Muscle layer of colon (tissue), 2 donors: ENCODE data around the gene DHX15.
"Not testable (repeated sequence)": the region's sequence is repeated elsewhere in the genome, so short reads cannot be mapped to it uniquely, and the experiment has no call there.

Experiments used
- H3K27ac ChIP-seq: one replicate; pipeline ENCODE4 v1.7.0; 2013; ENCODE audit warnings: low read depth, mild to moderate bottlenecking, low read length, moderate library complexity
- H3K27me3 ChIP-seq, 2 donors: one replicate each; pipeline ENCODE4 v1.7.0; 2013; ENCODE audit warnings: low read length in 2 of 2, mild to moderate bottlenecking in 2 of 2; ENCODE audit not compliant: insufficient read depth in 2 of 2, control insufficient read depth in 1 of 2
- H3K36me3 ChIP-seq: one replicate; pipeline ENCODE4 v1.7.0; 2013; ENCODE audit warnings: mild to moderate bottlenecking, low read length; ENCODE audit not compliant: insufficient read depth
- H3K4me1 ChIP-seq: one replicate; pipeline ENCODE4 v1.7.0; 2013; ENCODE audit warnings: mild to moderate bottlenecking, low read length; ENCODE audit not compliant: insufficient read depth
- H3K4me3 ChIP-seq, 2 donors: one replicate each; pipeline ENCODE4 v1.7.0; 2013; ENCODE audit warnings: low read length in 2 of 2, low read depth in 1 of 2, mild to moderate bottlenecking in 1 of 2, moderate library complexity in 1 of 2
- H3K9ac ChIP-seq: one replicate; pipeline ENCODE4 v1.7.0; 2013; ENCODE audit warnings: low read length
- H3K9me3 ChIP-seq: one replicate; pipeline ENCODE4 v1.7.0; 2013; ENCODE audit warnings: mild to moderate bottlenecking, low read length
- donor health status: abdominal sarcoma.
- donor health status: Adenocarcinoma of cecum.

Gene DHX15

GRCh38 chr4:24508541-24508940 lies 75.8 kb downstream of the DHX15 start:
- Histone ChIP-seq H3K9me3 (no peaks in the 10 kb centered on the region), H3K9ac (no peak overlapping the region), H3K27ac (no peak overlapping the region), H3K4me1 (peaks cover 6% of the 10 kb centered on the region), H3K27me3 (no peaks in the 10 kb centered on the region), H3K4me3 (no peak overlapping the region), H3K36me3 (no peaks in the 10 kb centered on the region)

GRCh38 chr4:24507439-24507838 lies 76.9 kb downstream of the DHX15 start:
- H3K4me3 ChIP-seq: no peak overlapping the region
- H3K27me3 ChIP-seq: no peaks in the 10 kb centered on the region
- no peak overlapping the region for H3K27ac ChIP-seq
- no peaks in the 10 kb centered on the region for H3K9me3 ChIP-seq
- H3K36me3 ChIP-seq: no peaks in the 10 kb centered on the region
- no peak overlapping the region for H3K9ac ChIP-seq
- peaks cover 6% of the 10 kb centered on the region for H3K4me1 ChIP-seq

GRCh38 chr4:24503090-24503489 lies 81.3 kb downstream of the DHX15 start:
- H3K9ac ChIP-seq, H3K9me3 ChIP-seq, H3K27ac ChIP-seq, H3K4me3 ChIP-seq, H3K27me3 ChIP-seq, H3K36me3 ChIP-seq, H3K4me1 ChIP-seq: not testable (repeated sequence)

GRCh38 chr4:24497221-24497620 lies 87.1 kb downstream of the DHX15 start:
- Histone ChIP-seq H3K27me3 (no peaks in the 10 kb centered on the region), H3K36me3 (no peaks in the 10 kb centered on the region), H3K27ac (no peak overlapping the region), H3K9me3 (no peaks in the 10 kb centered on the region), H3K9ac (no peak overlapping the region), H3K4me3 (no peak overlapping the region), H3K4me1 (no peaks in the 10 kb centered on the region)

GRCh38 chr4:24496597-24496996 lies 87.8 kb downstream of the DHX15 start:
- no peak overlapping the region for H3K4me3 ChIP-seq
- H3K9me3 ChIP-seq: no peaks in the 10 kb centered on the region
- H3K4me1 ChIP-seq: no peaks in the 10 kb centered on the region
- H3K36me3 ChIP-seq: no peaks in the 10 kb centered on the region
- no peak overlapping the region for H3K9ac ChIP-seq
- no peaks in the 10 kb centered on the region for H3K27me3 ChIP-seq
- H3K27ac ChIP-seq: no peak overlapping the region

GRCh38 chr4:24495388-24495787 lies 89.0 kb downstream of the DHX15 start:
- no peaks in the 10 kb centered on the region for H3K36me3 ChIP-seq
- no peaks in the 10 kb centered on the region for H3K4me1 ChIP-seq
- H3K9me3 ChIP-seq: no peaks in the 10 kb centered on the region
- H3K4me3 ChIP-seq: no peak overlapping the region
- H3K9ac ChIP-seq: no peak overlapping the region
- no peak overlapping the region for H3K27ac ChIP-seq
- H3K27me3 ChIP-seq: no peaks in the 10 kb centered on the region

GRCh38 chr4:24489870-24490269 lies 94.5 kb downstream of the DHX15 start:
- no peak overlapping the region for H3K9ac ChIP-seq
- H3K9me3 ChIP-seq: no peaks in the 10 kb centered on the region
- H3K4me1 ChIP-seq: no peaks in the 10 kb centered on the region
- H3K36me3 ChIP-seq: no peaks in the 10 kb centered on the region
- H3K27me3 ChIP-seq: no peaks in the 10 kb centered on the region
- no peak overlapping the region for H3K27ac ChIP-seq
- no peak overlapping the region for H3K4me3 ChIP-seq

GRCh38 chr4:24488399-24489164 lies 95.8 kb downstream of the DHX15 start:
- no peaks in the 10 kb centered on the region for H3K36me3 ChIP-seq
- no peaks in the 10 kb centered on the region for H3K27me3 ChIP-seq
- H3K9me3 ChIP-seq: no peaks in the 10 kb centered on the region
- no peak overlapping the region for H3K4me3 ChIP-seq
- H3K4me1 ChIP-seq: no peaks in the 10 kb centered on the region
- H3K9ac ChIP-seq: no peak overlapping the region
- no peak overlapping the region for H3K27ac ChIP-seq

- H3K36me3 ChIP-seq: no peaks in the 10 kb centered on the region
- H3K9me3 ChIP-seq: no peaks in the 10 kb centered on the region
- no peaks in the 10 kb centered on the region for H3K27me3 ChIP-seq
- no peak overlapping the region for H3K4me3 ChIP-seq
- no peak overlapping the region for H3K27ac ChIP-seq
- no peaks in the 10 kb centered on the region for H3K4me1 ChIP-seq
- H3K9ac ChIP-seq: no peak overlapping the region
Observed at GRCh38 chr4:24482871-24483270, 101.5 kb downstream of the DHX15 start.

GRCh38 chr4:24477919-24478318 lies 106.4 kb downstream of the DHX15 start:
- Histone ChIP-seq H3K4me1 (peaks cover 4% of the 10 kb centered on the region), H3K27ac (no peak overlapping the region), H3K9me3 (no peaks in the 10 kb centered on the region), H3K9ac (no peak overlapping the region), H3K4me3 (no peak overlapping the region), H3K36me3 (no peaks in the 10 kb centered on the region), H3K27me3 (peaks cover 0 to 3% of the 10 kb centered on the region in 2 donors)
